ENCODE data around the gene H6PD.

H6PD gene

DNA sequence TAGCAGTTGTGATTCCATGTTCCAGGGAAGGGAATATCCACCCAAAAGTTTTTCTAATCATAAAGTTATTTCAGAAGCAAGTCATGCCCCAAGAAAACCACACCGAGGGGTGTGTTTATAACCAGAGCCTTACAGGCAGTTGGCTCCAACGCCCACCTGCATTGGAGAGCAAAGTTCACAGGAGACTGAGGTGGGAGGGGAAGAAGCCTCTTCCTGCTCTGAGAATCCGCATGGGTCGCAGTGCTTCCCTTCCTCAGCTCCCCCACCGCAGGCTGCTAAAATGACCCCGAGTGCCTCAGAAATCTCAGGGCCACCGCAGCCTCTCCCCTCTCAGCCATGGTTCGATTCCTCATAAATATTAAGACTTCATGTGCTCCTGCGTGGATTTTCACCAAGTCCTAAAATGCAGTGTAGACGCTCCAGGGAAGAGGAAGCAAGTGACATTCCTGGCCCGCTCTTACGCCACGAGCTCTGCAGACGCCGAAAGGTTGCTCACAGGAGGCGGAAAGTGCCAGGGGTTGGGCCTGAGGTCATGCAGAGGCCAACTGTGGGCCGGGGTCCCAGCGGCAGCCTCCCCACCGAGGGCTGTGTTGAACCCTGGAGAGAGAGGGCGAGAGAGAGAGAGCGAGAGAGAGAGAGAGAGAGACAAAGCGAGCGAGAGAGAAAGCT lies 44.7 kb downstream of the H6PD start:
- peaks cover 46% of the 10 kb centered on the region for H3K4me1 ChIP-seq (ENCODE audit: control insufficient read depth, insufficient read depth, low read depth, low read length)
- H2BK5ac ChIP-seq (ENCODE audit: low read depth, low read length, poor library complexity, severe bottlenecking) = no peak overlapping the region
- no peak overlapping the region for H2AFZ ChIP-seq (ENCODE audit: low read depth, low read length)
- H2BK120ac ChIP-seq (ENCODE audit: low read depth, low read length) = no peak overlapping the region
- no peak overlapping the region for H3K23ac ChIP-seq (ENCODE audit: low read length in 2 of 2)
- WGBS = 65% methylated on average over 22 of the region's 23 CpGs
- H3K9ac ChIP-seq (ENCODE audit: low read length) = peak overlapping the region; percentile 47
- H4K8ac ChIP-seq (ENCODE audit: low read length) = no peak overlapping the region
- H3K27ac ChIP-seq (ENCODE audit: low read length, poor library complexity, severe bottlenecking) = no peak overlapping the region
- H3K14ac ChIP-seq (ENCODE audit: low read length in 2 of 2) = no peak overlapping the region
- peak overlapping the region; percentile 22 for H4K91ac ChIP-seq (ENCODE audit: low read length)
- no peaks in the 10 kb centered on the region for H3K27me3 ChIP-seq (ENCODE audit: control insufficient read depth in 1 of 2, insufficient read depth in 1 of 2, low read length in 2 of 2)
- peaks cover 10% of the 10 kb centered on the region for H3K9me3 ChIP-seq (ENCODE audit: control insufficient read depth, low read length)
- DNase-seq = no peak
- peak overlapping the region; percentile 52 for H2BK15ac ChIP-seq (ENCODE audit: low read depth, poor library complexity, severe bottlenecking)
- peak overlapping the region; percentile 40 to 80 for H2BK12ac ChIP-seq (ENCODE audit: low read length in 2 of 2)
- no peak overlapping the region for H3K4me2 ChIP-seq (ENCODE audit: low read length, poor library complexity, severe bottlenecking)
- H3K4me3 ChIP-seq (ENCODE audit: insufficient read depth in 1 of 2, low read depth in 1 of 2, low read length in 2 of 2) = no peak overlapping the region
- H3K36me3 ChIP-seq (ENCODE audit: control insufficient read depth in 1 of 2, insufficient read depth in 2 of 2, low read depth in 1 of 2, low read length in 2 of 2) = no peaks in the 10 kb centered on the region
- no peaks in the 10 kb centered on the region for H3K79me1 ChIP-seq (replicated peaks; ENCODE audit: low read length, poor library complexity, severe bottlenecking)
- peak overlapping the region; percentile 0 to 22 for H3K18ac ChIP-seq (ENCODE audit: low read depth in 1 of 2, low read length in 2 of 2)
- peak overlapping the region; percentile 21 to 29 for H3K4ac ChIP-seq (ENCODE audit: low read depth in 1 of 2, low read length in 2 of 2)
- H2AK5ac ChIP-seq (ENCODE audit: low read length, severe bottlenecking) = peak overlapping the region; percentile 59

DNA sequence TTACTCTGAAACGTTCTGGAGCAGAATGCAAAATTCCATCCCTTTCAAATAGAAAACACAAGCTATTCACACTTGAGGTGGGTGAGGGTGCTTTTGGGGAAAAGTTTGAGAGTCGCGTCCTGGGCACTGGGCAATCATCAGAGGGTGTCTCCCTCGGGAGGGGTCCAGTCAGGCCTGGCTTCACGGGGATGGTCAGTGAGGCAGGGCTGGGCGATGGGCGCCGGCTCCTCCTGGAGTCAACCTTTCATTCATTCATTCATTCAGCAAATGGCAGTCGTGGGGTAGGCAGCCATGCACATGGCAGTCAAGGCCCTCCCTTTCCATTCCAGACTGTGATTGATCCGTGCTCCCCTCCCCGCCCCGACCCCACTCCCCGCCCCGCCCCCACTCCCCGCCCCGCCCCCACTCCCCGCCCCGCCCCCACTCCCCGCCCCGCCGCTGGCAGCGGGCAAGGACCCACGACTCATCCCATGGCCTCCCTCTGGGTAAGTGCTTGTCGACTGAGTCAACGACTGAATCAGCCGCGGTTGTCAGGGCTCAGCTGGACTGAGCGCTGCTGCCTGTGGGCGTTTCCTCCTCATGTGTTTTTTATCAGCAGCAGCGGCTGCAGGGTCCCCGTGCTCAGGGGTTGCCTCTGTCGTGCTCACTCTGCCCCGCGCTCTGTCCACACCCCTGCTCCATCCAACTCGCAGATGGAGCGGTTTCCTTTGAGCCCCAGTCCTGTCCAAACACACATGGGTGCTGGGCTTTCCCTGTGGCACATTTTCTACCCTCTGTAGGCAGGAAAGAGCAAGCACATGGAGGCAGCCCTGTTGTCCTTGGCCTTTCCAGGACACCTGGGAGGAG lies 45.7 kb downstream of the H6PD start:
- H4K8ac ChIP-seq (ENCODE audit: low read length) = peak overlapping the region; percentile 72
- peak overlapping the region in 1 of 2 experiments; percentile 48 for H3K4me3 ChIP-seq (ENCODE audit: insufficient read depth in 1 of 2, low read depth in 1 of 2, low read length in 2 of 2)
- 19% methylated on average over 22 of the region's 36 CpGs for whole genome bisulfite sequencing

GRCh38 chr1:9281071-9281827 lies 46.7 kb downstream of the H6PD start:
- H3K4me2 ChIP-seq (ENCODE audit: low read length, poor library complexity, severe bottlenecking) = no peak overlapping the region
- H3K4me3 ChIP-seq (ENCODE audit: insufficient read depth in 1 of 2, low read depth in 1 of 2, low read length in 2 of 2) = peak overlapping the region in 1 of 2 experiments; percentile 48

More for the DNA sequence above, 45.7 kb downstream of the H6PD start:
- Histone ChIP-seq H2BK15ac (ENCODE audit: low read depth, poor library complexity, severe bottlenecking) (peak overlapping the region; percentile 52), H2BK5ac (ENCODE audit: low read depth, low read length, poor library complexity, severe bottlenecking) (no peak overlapping the region), H3K27me3 (ENCODE audit: control insufficient read depth in 1 of 2, insufficient read depth in 1 of 2, low read length in 2 of 2) (no peaks in the 10 kb centered on the region), H2BK12ac (ENCODE audit: low read length in 2 of 2) (peak overlapping the region; percentile 40 to 74), H2BK120ac (ENCODE audit: low read depth, low read length) (no peak overlapping the region), H3K36me3 (ENCODE audit: control insufficient read depth in 1 of 2, insufficient read depth in 2 of 2, low read depth in 1 of 2, low read length in 2 of 2) (no peaks in the 10 kb centered on the region), H3K4me2 (ENCODE audit: low read length, poor library complexity, severe bottlenecking) (no peak overlapping the region), H3K27ac (ENCODE audit: low read length, poor library complexity, severe bottlenecking) (peak overlapping the region; percentile 7), H3K9ac (ENCODE audit: low read length) (peak overlapping the region; percentile 63), H2AK5ac (ENCODE audit: low read length, severe bottlenecking) (no peak overlapping the region), H2AFZ (ENCODE audit: low read depth, low read length) (no peak overlapping the region), H3K9me3 (ENCODE audit: control insufficient read depth, low read length) (peaks cover 19% of the 10 kb centered on the region), H3K23ac (ENCODE audit: low read length in 2 of 2) (no peak overlapping the region), H3K4ac (ENCODE audit: low read depth in 1 of 2, low read length in 2 of 2) (peak overlapping the region; percentile 54 to 63), H3K18ac (ENCODE audit: low read depth in 1 of 2, low read length in 2 of 2) (peak overlapping the region in 1 of 2 experiments; percentile 79), H4K91ac (ENCODE audit: low read length) (no peak overlapping the region), H3K14ac (ENCODE audit: low read length in 2 of 2) (peak overlapping the region in 1 of 2 experiments; percentile 18), H3K4me1 (ENCODE audit: control insufficient read depth, insufficient read depth, low read depth, low read length) (peaks cover 42% of the 10 kb centered on the region), H3K79me1 (replicated peaks; ENCODE audit: low read length, poor library complexity, severe bottlenecking) (no peaks in the 10 kb centered on the region)
- peak; percentile 94 for DNase-seq

More at GRCh38 chr1:9281071-9281827, 46.7 kb downstream of the H6PD start:
- Histone ChIP-seq H3K36me3 (ENCODE audit: control insufficient read depth in 1 of 2, insufficient read depth in 2 of 2, low read depth in 1 of 2, low read length in 2 of 2) (no peaks in the 10 kb centered on the region), H2BK5ac (ENCODE audit: low read depth, low read length, poor library complexity, severe bottlenecking) (no peak overlapping the region), H3K79me1 (replicated peaks; ENCODE audit: low read length, poor library complexity, severe bottlenecking) (no peaks in the 10 kb centered on the region), H2BK12ac (ENCODE audit: low read length in 2 of 2) (peak overlapping the region; percentile 29 to 74), H3K27ac (ENCODE audit: low read length, poor library complexity, severe bottlenecking) (no peak overlapping the region), H3K27me3 (ENCODE audit: control insufficient read depth in 1 of 2, insufficient read depth in 1 of 2, low read length in 2 of 2) (no peaks in the 10 kb centered on the region), H3K4me1 (ENCODE audit: control insufficient read depth, insufficient read depth, low read depth, low read length) (peaks cover 35% of the 10 kb centered on the region), H2BK15ac (ENCODE audit: low read depth, poor library complexity, severe bottlenecking) (no peak overlapping the region), H3K23ac (ENCODE audit: low read length in 2 of 2) (no peak overlapping the region), H2AFZ (ENCODE audit: low read depth, low read length) (no peak overlapping the region), H3K9me3 (ENCODE audit: control insufficient read depth, low read length) (peaks cover 27% of the 10 kb centered on the region), H2AK5ac (ENCODE audit: low read length, severe bottlenecking) (peak overlapping the region; percentile 11), H3K14ac (ENCODE audit: low read length in 2 of 2) (peak overlapping the region in 1 of 2 experiments; percentile 84), H3K4ac (ENCODE audit: low read depth in 1 of 2, low read length in 2 of 2) (peak overlapping the region; percentile 1 to 52), H2BK120ac (ENCODE audit: low read depth, low read length) (peak overlapping the region; percentile 42), H4K8ac (ENCODE audit: low read length) (no peak overlapping the region), H3K18ac (ENCODE audit: low read depth in 1 of 2, low read length in 2 of 2) (peak overlapping the region in 1 of 2 experiments; percentile 64), H3K9ac (ENCODE audit: low read length) (peak overlapping the region; percentile 63), H4K91ac (ENCODE audit: low read length) (peak overlapping the region; percentile 30)
- 66% methylated on average over 17 of the region's 19 CpGs for WGBS
- DNase-seq = peak; percentile 75
